Activated CD4-positive, alpha-beta T cell treated with anti-CD3 and anti-CD28 coated beads for 1 hour (primary cell): ENCODE measurements around the gene EYA3.

ENCODE experiments used
- DNase-seq: peaks from one replicate; pipeline ENCODE4 v3.0.0-alpha.2; 2020

The EYA3 gene

DNA sequence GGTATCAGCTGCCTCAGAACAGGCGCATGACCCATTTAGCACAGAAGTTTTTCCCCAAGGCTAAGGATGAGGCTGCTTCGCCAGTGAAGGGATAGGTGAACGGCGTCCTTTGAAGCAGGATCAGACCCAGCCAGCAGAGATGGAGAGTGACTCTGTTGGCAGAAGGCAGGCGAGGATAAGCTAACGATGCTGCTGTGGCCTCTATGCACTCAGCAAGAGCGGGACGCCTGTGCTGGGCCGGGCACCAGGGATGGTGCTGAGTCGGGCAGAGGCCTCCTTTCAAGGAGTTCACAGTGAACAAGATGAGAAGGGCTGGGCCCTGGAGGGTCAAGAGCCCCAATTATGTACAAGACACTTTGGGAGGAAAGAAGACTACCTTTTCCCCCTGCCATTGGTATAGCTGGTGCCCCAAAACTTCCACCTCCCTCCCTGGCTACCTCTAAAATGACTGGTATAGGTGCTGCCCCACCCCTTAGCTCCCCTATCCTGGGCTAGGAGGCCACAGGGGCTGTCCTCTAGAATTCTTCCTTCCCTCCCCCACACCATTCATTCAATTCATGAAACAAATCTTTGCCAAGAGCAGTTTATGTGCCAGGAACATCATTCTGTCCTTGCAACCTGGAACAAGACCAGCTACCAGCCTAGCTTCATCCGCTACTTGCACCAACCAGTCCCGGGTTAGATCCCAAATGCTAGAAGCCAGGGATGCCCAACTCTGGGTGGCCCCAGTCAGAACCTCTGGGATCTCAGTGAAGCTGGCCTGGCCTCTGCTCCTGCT lies 121.1 kb downstream of the EYA3 start:
- DNase-seq = no peak

DNA sequence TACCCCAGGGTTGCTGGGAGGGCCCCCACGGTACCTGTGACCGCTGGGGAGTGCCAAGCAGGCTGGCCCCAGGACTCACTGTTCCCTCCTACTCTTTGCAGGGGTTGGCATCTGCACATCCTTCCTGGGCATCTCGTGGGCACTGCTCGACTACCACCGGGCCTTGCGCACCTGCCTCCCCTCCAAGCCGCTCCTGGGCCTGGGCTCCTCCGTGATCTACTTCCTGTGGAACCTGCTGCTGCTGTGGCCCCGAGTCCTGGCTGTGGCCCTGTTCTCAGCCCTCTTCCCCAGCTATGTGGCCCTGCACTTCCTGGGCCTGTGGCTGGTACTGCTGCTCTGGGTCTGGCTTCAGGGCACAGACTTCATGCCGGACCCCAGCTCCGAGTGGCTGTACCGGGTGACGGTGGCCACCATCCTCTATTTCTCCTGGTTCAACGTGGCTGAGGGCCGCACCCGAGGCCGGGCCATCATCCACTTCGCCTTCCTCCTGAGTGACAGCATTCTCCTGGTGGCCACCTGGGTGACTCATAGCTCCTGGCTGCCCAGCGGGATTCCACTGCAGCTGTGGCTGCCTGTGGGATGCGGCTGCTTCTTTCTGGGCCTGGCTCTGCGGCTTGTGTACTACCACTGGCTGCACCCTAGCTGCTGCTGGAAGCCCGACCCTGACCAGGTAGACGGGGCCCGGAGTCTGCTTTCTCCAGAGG lies 121.9 kb downstream of the EYA3 start:
- DNase-seq = no peak

DNA sequence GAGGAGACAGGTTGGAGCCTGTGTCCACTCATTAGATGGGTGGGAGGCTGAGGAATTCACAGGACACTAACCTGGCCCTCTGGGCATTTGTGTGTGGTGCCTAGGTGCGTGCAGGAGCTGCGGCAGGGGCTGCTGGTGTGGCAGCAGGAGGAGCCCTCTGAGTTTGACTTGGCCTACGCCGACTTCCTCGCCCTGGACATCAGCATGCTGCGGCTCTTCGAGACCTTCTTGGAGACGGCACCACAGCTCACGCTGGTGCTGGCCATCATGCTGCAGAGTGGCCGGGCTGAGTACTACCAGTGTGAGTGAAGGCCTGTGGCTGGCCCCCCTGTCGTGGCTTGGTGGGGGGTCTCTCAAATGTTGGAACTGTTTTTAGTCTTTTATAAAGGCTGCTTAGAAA lies 125.0 kb downstream of the EYA3 start:
- no peak for DNase-seq

DNA sequence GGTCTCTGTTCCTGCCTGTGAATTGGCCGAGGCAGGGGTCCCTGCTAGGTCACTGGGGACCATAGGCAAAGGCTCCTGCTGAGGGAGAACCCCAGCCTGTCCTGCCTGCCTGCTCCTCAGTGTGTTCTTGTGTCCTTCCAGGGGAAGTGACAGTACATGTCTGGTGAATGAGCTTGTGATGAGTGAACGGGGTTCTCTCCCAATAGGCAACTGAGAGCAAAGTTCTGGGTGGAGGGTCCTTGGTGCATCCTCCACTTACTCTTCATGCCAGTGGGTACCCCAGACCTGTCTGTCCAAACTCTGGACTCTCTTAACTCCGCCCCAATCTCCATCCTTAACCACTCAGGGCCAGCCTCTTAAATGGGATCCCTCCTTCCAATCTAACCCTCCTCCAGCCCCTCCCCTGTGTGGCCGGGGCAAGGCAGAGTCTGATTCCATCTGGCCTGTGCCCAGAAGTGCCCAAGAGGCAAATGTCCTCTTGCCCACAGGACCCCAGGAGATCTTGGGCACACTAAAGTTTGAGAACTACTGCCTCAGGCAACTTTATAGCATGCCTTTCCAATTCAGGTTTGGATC lies 126.7 kb downstream of the EYA3 start:
- DNase-seq = no peak

DNA sequence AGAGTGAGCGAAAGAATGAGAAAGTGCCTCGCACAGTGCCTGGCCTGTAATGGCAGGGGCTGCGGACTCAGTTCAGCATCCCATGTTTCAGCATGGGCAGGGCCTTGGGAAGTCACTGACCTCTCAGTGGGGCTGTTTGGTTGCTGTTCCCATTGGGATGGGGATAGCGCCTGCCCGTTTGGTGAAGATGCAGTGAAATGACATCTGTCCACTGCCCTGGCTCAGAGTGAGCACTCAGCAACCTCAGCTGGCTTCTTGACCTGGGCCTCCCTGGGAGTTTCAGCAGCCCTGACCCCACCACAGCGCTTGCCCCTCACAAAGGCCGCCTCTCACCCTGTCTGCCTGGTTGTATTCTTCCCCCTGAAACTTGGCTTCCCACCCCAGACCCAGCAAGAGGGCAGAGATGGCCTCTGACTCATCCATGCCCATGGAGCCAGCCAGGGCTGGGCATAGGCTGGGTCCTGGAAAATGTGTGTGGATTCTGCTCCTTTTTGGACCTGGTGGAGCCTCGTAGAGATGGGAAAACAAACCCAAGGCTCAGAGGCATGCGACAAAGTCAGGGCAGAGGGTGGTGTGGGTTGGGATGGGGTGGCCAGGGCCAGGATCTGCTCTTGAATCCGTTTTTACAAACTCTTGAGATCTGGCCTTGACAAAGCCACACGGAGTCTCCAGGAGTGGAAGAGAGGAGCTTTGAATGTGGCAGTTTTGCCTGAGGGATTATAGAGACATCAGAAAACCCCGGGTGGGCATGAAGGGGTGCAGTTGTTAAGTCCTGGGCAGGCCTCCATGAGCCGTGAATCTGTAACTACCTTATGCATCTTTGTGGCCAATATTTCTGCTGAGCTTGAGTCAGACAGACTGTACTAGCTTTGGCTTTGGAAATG lies 127.4 kb downstream of the EYA3 start:
- no peak for DNase-seq

DNA sequence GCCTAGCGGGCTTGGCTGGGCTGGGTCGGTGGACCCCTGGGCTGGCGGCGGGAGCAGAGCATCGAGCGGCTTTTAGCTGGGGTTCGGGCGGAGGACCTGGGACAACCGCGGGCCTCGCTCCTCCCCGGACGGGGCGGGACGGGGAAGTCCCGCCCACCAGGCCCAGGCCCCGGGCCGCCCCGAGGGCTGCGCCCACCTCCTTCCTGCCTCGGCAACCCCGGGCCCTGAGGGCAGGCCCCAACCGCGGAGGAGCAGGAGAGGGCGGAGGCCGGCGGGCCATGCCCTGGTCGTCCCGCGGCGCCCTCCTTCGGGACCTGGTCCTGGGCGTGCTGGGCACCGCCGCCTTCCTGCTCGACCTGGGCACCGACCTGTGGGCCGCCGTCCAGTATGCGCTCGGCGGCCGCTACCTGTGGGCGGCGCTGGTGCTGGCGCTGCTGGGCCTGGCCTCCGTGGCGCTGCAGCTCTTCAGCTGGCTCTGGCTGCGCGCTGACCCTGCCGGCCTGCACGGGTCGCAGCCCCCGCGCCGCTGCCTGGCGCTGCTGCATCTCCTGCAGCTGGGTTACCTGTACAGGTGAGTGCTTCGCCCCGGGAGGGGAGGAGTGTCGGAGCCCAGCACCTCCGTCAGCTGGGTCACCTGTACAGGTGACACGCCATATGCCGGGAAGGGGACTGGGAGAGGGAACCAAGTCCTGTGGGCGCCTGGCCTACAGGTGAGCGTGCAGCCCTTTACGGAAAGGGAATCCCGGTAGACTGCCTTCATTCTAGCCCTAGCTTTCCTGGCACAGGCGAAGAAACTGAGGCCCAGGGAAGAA lies 128.4 kb downstream of the EYA3 start, which contains the start of gene XKR8:
Gene XKR8, plus strand, starts transcription at position 182 of the 812 bp plus-strand sequence. Its CDS starts 97 bp downstream, at position 279.
- peak; percentile 72 for DNase-seq

DNA sequence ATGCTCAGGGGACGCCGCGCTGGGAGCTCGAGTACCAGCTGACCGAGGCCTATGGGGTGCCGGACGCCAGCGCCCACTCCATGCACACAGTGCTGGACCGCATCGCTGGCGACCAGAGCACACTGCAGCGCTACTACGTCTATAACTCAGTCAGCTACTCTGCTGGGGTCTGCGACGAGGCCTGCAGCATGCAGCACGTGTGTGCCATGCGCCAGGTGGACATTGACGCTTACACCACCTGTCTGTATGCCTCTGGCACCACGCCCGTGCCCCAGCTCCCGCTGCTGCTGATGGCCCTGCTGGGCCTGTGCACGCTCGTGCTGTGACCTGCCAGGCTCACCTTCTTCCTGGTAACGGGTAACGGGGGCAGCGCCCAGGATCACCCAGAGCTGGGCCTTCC lies 129.9 kb downstream of the EYA3 start:
- no peak for DNase-seq

DNA sequence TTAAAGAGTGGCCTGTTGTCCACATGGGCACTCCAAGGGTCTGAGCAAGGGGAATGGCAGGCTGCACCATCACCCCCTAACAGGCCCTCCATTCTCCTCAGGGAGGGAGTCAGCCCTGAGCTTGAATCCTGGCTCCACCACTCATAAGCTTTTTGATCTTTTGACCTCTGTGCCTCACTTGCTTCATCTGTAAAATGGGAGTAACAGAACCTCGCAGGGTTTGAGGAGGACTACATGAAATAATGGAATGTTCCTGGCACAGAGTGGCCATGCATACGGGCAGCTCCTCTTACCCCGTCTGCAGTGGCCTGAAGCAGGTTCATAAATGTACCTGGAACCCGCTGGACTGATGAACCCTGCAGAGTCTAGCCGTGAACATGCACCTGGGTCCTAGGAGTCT lies 130.8 kb downstream of the EYA3 start:
- no peak for DNase-seq

DNA sequence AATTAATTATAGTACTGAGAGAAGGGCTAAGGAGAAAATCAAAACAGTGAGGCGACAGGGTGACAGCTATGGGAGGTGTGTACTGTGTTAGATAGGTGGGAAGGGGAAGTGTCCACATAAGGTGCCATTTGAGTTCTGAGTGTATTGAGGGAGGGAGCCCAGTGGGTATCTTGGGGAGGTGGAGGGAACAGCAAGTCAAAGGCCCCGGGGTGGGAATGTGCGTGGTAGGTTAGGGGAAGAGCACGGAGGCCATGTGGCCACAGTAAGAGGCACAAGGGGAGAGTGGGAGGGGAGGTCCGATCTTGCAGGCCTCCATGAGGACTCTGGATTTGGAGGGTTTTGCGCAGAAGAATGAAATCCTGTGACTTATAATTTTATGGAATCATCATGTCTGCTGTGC lies 131.6 kb downstream of the EYA3 start:
- DNase-seq = no peak

DNA sequence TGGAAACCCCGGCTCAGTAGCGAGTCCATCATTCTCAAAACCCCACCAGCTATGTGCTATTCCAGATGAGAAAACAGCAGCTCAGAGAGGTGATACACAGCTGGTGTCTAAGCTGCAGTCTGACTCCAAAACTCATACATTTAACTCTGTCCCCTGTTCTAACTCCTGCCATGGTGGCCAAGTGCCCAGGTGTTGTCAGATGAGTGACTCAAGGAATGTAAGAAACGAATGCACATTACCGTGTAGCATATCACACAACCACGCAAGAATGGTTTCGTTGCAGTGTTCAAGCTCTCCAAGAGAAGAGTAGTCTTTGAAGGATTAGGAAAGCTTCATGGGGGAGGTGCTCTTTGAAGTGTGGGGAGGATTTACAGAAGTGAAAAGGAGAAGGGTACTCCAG lies 133.3 kb downstream of the EYA3 start:
- no peak for DNase-seq

DNA sequence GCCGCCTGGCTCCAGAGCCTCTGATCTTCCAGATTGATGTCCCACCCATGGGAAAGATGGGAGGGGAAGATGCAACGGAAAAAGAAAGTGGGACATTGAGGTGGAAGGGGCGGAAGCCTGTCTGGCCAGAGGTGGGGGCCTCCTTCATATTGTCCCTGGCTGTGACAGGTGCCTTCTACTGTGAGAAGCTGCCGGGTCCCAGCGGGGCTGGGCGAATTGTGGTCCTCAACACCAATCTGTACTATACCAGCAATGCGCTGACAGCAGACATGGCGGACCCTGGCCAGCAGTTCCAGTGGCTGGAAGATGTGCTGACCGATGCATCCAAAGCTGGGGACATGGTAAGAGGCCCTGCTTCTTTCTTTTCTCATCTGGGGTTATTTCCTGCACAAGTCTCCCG lies 134.2 kb downstream of the EYA3 start:
- no peak for DNase-seq

DNA sequence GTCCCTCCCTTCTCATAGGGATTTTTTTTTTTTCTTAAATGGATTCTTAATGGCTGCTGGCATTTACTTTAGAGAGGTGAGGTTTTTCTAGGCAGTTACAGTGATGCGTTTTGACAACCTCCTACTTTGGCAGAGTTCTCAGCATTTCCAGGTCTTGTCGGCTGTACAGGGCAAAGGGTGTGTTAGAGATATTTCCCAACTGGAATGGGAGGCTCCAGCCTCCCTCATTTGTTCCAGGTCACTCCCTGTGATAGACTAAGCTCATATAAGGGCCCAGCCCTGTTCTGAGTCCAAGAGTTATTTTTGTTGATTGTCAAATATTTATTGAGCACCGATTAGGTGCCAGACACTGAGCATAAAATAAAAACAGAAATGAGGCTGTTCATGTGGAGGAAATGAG lies 136.3 kb downstream of the EYA3 start:
- no peak for DNase-seq

DNA sequence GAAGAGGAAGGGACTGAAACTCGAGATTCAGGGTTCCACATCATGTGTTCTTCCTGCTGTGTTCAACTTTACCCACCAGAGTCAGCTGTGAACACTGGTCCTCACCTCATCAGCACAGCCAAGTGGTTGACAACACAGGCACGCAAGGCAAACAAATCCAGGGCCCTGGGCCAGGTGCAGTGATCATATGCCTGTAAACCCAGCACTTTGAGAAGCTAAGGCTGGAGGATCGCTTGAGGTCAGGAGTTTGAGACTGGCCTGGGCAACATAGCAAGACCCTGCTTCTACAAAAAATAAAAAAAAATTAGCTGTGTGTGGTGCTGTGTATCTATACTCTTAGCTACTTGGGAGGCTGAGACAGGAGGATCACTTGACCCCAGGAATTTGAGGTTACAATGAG lies 137.0 kb downstream of the EYA3 start:
- DNase-seq = no peak

DNA sequence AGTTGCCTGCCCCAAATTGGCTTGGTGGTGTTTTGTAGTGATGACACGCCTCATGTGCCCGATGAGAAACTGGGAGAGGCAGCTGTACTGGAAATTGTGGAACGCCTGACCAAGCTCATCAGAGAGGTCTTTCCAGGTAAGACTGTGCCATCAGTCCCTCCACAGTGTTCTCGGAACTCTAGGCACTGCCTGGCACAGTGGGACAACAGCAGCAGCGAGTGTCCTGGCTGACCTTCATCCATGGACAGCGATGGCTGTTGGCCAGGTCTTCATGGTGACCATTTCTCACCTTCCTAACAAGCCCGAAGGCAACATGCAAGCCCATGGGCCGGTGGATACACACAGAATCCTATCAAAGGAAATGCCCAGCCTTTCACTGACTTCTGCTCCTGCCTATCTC lies 139.4 kb downstream of the EYA3 start:
- DNase-seq = no peak

DNA sequence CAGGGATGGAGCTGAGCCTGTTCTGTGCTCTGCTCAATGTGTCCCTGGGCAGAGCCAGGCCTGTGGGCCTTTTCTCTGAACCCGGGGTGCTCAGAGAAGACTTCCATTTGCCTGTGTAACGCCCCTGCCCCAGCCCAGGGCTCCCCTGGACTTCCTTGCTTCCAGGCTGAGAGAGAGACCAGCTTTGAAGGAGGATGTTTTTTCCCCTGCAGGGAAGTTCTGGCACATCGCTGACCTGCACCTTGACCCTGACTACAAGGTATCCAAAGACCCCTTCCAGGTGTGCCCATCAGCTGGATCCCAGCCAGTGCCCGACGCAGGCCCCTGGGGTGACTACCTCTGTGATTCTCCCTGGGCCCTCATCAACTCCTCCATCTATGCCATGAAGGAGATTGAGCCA lies 143.4 kb downstream of the EYA3 start:
- DNase-seq = no peak

DNA sequence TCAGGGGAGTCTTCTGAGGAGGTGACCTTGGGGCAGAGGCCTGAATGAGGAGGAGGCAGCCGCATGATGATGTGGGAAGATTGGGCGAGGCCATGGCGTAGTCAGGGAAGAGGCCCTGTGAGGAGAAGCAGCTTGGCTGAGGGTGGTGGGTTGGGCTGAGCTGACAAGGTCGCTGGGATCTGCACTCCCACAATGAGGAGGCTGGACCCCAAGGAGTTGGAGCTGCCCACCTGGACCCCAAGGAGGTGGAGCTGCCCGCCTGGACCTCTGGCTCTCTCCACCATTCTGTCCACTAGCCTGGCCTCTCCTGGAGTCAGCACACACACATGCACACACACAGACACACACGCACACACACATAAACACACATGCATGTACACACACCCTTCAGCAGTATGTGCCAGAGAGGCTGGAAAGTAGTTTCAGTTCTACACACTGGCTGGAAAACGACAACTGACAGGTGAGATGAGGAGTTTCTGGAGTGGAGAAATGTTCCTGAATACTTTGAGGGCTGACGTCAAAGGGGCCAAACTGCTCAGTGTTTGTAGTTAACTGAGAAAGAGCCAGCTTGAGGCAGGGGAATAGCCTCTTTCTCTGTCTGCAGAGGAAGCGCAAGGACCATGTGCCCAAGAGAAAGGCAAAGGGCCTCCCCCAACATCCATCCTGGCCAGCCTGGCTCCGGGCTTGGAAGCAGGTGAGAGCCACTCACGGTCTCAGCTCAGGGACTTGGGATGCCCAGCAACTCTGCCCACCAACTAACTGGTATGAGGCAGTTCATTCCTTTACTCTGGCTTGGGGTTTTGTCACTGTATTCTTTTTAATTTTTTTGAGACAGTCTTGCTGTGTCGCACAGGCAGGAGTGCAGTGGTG lies 146.5 kb downstream of the EYA3 start:
- no peak for DNase-seq

DNA sequence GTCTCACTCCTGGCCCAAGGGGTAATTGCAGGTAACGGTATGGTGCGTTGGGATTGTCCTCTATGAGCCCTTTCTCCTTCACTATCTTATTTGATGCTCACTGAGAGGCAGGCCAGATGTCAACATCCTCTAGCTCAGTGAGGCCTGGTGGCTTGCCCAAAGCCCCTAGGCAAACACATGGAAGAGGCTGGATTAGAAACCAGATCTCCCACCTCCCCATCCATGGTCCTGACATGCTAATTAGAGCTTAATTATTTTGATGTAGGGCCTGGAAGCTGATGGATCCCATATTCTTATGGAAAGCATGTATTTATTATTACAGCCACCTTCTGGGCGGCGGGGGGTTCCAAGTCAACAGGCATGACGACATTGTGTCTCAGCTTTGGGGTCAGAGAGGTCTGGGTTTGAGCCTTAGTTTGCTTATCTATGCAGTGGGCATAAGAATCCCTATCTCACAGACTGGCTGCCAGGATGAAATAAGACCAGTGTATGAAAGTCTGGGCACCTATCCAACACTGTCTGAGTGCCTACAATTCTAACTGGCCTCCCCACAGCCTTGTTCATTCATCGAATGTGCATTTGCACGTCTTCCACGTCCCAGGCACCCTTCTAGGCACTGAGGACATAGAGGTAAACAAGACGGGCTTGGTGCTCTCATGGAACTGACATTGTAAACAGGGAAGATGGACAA lies 147.4 kb downstream of the EYA3 start:
- no peak for DNase-seq

DNA sequence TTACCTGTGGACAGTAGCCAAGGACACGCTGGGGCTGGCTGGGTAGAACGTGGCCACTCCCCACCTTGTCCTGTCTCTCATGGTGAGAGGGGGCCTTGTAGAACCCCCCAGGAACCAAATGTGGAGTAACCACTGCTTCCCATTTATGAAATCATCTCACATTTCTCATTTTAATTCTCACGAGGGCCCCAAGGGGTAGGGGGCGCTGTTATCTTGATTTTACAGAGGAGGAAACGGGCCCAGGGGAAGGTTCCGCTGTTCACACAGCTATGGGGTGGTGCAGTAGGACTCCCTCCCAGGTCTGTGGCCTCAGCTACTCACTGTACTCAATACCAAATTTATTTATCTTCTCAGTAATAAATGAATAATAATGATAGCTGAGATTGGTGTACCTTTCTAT lies 148.1 kb downstream of the EYA3 start:
- DNase-seq = peak; percentile 61

DNA sequence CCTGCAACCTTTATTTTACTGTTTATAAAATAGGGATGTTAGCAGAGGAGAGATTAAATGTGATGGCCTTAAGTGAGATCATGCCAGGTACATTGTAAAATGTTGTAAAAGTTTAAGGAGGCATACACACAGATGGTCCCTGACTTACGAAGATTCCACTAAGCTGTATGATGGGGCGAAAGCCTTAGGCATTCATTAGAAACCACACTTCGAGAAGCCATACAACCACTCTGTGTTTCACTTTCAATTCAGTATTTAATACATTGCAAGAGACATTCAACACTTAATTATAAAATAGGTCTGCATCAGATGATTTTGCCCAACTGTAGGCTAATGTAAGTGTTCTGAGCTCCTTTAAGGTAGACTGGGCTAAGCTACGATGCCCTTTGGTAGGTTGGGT lies 149.9 kb downstream of the EYA3 start:
- no peak for DNase-seq

DNA sequence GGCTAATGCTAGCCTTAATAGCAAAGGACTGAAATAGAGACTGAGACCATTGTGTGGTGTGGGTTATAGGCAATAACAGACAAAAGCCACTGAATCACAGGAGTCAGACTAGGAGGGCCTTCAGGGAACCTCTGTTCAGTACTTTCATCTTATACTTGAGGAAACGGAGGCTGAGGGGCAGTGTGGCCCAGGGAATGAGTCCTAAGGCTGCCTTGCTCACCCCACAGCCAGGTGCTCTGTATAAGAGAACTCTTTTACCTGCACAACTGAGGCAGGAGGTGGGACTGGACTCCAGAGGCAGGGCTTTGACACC lies 150.9 kb downstream of the EYA3 start:
- no peak for DNase-seq

DNA sequence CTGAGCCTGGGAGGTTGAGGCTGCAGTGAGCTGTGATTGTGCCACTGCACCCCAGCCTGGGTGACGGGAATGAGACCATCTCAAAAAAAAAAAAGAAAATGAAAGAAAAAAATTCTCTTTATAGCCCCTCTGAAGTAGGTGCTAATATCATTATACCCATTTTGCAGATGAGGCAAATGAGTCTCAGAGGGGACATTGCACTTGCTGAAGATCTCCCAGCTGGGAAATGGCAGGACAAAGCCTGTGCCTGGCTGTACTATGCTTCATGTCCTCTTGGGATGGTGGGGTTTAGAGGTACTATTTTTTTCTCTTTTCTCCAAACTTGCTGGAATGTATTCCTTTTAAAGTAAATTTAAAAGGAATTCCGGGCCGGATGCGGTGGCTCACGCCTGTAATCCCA lies 152.0 kb downstream of the EYA3 start:
- no peak for DNase-seq
